AG09319 (cell line): ENCODE results near the gene GRIK2.

ENCODE experiments used
- DNase-seq: peaks from one replicate; pipeline ENCODE4 v3.0.0-alpha.2; 2010; ENCODE audit warnings: low read depth; ENCODE audit errors: extremely low read depth
- TF ChIP-seq, protein P1 (sequence below): IDR thresholded peaks from 2 replicates; pipeline ENCODE4 v1.5.1; 2011; ENCODE audit warnings: low read depth, mild to moderate bottlenecking, inconsistent platforms, low read length, moderate library complexity

GRIK2 gene

GRCh38 chr6:101585501-101585900 lies 192.0 kb downstream of the GRIK2 start:
- no peak for DNase-seq

GRCh38 chr6:101588343-101588742 lies 194.8 kb downstream of the GRIK2 start:
- no peak for DNase-seq
- TF ChIP-seq, protein P1, sequence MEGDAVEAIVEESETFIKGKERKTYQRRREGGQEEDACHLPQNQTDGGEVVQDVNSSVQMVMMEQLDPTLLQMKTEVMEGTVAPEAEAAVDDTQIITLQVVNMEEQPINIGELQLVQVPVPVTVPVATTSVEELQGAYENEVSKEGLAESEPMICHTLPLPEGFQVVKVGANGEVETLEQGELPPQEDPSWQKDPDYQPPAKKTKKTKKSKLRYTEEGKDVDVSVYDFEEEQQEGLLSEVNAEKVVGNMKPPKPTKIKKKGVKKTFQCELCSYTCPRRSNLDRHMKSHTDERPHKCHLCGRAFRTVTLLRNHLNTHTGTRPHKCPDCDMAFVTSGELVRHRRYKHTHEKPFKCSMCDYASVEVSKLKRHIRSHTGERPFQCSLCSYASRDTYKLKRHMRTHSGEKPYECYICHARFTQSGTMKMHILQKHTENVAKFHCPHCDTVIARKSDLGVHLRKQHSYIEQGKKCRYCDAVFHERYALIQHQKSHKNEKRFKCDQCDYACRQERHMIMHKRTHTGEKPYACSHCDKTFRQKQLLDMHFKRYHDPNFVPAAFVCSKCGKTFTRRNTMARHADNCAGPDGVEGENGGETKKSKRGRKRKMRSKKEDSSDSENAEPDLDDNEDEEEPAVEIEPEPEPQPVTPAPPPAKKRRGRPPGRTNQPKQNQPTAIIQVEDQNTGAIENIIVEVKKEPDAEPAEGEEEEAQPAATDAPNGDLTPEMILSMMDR: no peak

More at GRCh38 chr6:101585501-101585900, 192.0 kb downstream of the GRIK2 start:
- TF ChIP-seq, protein P1: no peak

- TF ChIP-seq, protein P1: no peak
- DNase-seq: no peak
Observed at GRCh38 chr6:101595276-101595675, 201.8 kb downstream of the GRIK2 start.

DNA sequence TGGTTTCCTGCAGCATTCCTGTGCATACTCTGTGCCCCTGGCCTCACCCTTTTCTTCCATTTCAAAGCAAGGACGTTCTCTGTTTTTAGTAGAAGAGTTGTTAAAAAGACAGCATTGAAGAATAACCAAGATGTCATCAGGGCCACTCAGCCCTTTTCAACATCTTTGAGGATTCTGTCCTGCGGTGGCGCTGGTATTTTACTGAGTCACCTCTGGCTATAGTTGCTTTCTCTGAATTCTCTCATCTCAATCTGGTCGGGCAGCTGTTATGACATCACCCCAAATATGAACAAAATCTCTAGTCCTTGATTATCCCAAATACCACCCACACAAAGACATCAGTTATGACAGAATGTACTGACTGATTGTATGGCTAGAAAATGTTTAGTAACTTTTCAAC lies 204.2 kb downstream of the GRIK2 start:
- DNase-seq: no peak
- TF ChIP-seq, protein P1: no peak

- no peak for DNase-seq
- TF ChIP-seq, protein P1: no peak
Observed at GRCh38 chr6:101605426-101605825, 211.9 kb downstream of the GRIK2 start.

DNA sequence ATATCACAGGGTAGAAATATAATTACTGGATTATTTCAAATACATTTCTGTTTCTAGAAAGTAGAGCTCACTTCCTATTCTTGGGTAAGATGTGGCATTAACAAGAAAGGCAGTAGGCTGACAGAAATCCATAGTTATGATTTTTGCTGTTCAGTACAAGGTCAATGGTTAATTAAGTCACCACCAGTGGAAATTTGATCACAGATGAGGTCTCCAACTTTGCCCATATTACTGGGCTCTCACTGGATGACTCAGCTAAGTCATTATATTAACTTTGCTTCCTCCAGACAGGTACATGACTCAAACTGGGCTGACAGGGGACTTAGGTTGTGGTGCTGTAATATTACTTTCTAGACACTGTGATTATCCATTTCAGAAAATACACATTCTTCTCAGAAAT lies 212.4 kb downstream of the GRIK2 start:
- no peak for DNase-seq
- TF ChIP-seq, protein P1: no peak

DNA sequence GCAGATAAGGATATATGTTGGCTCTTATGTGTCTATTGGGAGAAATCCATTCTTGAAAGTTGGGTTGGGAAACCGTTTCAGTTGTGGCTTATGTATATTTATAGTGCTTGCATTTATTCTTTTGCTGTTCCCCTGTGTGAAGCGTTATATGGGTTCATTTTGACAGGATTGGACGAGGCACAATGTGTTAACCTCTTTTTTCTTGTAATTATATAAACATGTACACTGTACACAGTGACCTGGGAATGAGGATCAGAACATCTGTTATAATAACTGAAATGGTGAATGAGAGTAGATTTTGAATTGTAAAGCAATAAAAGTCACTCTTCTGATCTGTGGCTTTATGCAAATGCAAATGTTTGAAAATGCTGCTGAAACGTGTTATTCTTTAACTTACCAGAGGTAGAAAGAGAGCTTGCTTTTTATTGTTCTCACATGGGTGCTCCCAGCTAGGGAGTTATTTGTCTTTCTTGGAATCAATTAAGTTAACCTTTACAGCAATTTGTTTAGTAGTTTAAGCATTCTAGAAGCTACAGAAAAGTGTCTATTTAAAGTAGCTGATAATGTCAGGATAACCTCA lies 213.7 kb downstream of the GRIK2 start:
- DNase-seq: no peak
- TF ChIP-seq, protein P1: no peak
